ENCODE results near the gene CAMSAP1.
"Not testable (repeated sequence)": the region's sequence is repeated elsewhere in the genome, so short reads cannot be mapped to it uniquely, and the experiment has no call there.

Gene CAMSAP1

DNA sequence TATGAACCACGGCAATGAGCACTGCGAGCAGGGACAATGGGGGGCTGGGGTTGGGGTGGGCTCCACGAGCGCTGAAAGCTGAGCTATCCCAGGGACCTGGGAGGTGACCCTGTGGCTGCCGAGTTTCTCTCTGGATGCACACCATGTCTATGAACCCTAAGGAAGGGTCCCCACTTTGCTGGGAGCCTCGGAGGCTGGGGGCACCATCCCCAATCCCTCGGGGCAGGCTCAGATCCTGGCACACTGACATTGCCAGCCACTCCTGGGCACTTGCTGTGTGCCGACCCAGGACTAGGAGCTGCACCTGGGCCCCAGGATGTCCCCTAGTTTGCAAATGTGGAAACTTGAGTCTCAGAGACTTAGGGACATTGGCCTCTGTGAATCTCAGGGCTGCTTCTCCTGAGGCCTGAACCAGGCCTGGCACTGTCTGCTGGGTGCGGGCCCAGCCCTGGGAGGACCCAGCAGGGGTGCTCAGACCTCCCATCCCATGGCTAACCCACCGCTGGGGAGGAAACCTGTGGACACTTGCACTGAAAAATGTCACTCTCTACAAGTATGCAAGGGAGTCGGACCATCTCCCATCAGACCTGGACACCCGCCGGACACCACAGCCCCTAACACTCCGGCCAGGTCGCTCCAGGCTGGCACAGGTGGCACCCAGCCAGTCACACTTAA lies 13.0 kb upstream of the CAMSAP1 start:
- DNase-seq: no peak

DNA sequence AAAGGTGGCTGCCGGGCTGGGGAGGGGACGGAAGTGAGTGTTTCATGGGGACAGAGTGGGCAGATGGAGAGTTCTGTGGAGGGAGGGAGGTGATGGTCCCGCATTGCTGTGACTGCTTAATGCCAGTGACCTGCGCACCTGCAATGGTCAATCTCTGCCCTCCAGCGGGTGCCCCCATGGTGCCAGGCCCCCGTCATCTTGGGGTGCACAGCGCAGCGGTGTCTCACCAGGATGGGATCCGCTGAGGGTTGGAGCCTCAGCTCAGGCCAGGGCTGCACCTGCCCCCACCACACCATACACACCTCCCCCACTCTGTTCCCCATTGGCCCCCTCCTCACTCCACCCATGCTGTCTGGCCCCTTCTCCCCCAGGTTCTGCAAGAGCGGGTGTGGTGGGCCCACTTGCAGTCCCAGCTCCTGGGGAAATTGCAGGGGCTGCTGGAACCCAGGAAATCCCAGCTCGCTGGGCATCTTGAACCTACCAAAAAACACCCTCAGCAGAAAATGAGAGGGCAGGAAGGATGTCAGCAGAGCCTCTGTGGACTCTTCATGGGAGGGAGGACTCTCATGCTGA lies 12.1 kb upstream of the CAMSAP1 start:
- DNase-seq: no peak

GRCh38 chr9:135916227-135916626 lies 8.9 kb upstream of the CAMSAP1 start:
- DNase-seq: not testable (repeated sequence)

- no peak for DNase-seq
Measured at GRCh38 chr9:135914921-135915320, 7.6 kb upstream of the CAMSAP1 start.

GRCh38 chr9:135911233-135911632 lies 3.9 kb upstream of the CAMSAP1 start:
- DNase-seq: not testable (repeated sequence)

GRCh38 chr9:135910757-135911156 lies 3.4 kb upstream of the CAMSAP1 start:
- no peak for DNase-seq

DNA sequence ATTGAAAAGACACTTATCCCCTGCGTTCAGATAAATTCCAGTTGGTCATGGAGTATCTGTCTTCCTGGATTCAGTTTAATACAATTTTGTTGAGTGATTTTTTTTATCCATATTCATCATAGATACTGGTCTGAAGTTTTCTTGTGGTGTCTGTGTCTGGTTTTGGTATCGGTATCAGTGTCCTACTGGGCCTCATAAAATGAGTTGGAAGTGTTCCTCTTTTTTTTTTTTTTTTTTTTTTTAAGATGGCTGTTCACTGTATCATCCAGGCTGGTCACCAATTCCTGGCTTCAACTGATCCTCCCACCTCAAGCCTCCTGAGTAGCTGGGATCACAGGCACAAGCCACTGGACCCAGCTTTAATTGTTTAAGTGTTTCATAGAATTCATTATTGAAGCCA lies 2.9 kb upstream of the CAMSAP1 start:
- DNase-seq: no peak

GRCh38 chr9:135909371-135909770 lies 2.0 kb upstream of the CAMSAP1 start:
- DNase-seq: no peak

DNA sequence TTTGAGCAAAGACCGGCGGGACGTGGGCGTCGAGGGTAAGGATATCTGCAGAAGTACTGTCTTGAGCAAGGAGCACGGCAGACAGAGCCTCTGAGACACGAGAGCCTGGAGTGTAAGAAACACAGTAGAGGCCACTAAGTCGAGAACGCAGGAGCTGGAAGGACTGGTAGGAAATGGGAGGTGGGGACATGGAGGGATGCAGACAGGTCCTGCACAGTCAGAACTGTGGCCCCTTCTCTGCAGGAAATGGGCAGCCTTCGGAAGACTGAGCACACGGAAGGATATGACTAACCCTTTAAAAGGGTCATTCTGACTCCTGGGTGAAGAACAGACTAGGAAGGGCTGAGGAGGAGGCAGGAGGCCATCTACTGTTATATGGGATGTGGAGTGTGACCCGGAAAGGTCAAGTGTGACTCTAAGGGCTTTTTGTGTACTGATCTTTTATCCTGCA lies 1.4 kb upstream of the CAMSAP1 start:
- no peak for DNase-seq

DNA sequence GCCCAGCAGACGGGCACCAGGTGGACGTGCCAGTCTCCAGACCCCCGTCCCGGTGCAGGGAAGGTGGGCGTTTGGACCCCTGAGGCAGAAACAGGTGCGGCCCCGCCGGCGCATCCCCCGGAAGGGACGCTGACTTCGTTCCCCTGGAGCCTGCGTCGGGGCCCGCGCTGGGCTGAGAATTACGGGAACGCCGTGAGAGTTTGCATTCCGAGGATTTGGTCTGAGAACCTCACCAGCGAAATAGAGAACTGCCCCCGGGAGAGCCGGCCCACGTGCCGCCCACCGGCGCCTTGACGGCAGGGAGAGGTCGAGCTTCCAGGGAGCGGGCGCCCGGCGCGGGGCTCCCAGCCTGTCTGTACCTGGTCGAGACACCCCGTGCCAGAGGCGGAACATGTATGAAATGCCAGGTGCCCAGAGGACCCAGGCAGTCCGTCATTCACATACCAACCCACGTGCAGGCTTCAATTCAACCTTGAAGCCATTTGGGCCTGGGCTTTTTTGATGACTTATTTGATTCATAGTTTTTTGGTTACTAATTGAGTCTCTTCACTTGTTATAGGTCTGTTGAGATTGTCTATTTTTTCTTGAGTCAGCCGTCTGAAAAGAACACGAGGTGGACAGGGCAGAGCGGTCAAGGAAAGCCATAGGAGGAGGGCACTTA lies 877 bp upstream of the CAMSAP1 start:
- no peak for DNase-seq

DNA sequence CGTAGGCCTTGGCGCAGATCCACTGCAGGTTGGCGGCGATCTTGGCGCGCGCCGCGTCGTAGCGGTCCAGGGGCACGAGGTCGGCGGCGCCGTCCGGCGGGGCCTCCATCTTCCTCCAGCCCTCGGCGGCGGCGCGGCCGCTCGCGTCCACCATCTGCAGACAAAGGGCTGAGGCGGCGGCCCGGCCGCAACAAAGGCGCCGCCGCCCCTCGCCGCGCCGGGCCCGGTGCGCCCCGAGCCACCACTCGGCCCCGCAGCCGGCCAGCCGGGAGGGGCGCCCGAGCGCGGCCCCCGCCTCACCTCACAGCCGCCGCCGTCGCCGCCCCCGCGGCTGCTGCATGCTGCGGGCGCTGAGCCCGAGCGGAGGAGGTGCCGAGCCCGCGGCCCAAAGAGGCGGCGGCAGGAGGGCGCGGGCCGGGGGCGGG lies 328 bp downstream of the CAMSAP1 start:
- DNase-seq: no peak

DNA sequence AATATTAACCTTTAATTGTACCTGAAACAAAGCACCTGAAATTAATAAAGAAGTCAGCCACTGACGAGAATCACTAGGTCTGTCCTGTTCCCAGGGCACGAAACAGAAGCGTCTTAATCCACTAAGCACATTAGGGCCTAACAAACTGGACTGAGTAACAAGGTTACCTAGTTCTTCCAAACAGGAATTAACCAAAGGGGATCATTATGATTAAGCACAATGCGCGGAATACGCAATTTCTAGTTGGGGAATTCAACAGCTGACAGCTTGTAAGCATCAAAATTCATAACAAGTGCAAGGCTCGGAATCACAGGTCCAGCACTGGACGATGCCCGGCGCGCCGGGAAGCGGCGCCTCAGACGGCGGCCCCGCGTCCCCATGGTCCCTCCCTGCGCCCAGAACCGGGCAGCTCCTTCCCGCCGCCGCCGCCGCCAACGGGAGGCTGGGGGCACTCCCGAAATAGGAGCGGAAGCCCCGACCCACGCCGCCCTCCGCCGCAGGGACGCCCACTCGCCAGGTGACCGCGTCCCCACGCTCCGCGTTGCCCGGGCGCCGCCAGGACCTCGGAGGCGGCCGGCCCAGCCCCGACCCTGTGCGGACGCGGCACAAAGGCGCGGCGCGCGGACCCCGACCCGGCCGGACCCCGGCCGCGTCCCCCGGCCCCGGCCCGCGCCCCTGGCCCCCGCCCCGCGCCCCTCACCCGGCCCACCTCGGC lies 898 bp downstream of the CAMSAP1 start:
- DNase-seq: peak; percentile 17

GRCh38 chr9:135905380-135906258 lies 1.7 kb downstream of the CAMSAP1 start:
- peak; percentile 25 for DNase-seq

DNA sequence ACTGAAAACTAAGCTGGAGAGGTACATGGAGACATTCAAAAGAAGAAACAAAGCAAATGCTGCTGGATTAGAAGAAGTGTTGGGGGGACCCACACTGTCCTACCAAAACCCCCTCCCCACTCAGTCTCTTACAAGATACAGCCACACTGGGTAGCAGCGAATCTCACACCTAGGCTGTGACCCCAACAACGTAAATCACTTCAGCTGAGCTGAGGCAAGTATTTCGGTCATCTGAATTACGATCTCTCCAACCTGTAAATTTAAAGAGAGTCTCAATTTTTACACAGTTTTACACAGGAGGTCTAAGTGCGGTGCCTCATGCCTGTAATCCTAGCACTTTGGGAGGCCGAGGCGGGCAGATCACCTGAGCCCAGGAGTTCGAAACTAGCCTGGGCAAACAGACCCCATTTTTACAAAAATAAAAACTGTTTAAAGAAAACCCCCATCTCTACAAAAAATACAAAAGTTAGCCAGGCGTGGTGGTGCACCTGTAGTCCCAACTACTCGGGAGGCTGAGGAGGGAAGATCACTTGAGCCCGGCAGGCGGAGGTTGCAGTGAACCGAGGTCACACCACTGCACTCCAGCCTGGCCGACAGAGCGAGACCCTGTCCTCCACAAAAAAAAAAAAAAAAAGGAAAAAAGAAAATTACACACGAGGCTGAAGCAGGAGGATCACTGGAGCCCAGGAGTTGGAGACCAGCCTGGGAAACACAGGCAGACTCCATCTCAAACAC lies 3.4 kb downstream of the CAMSAP1 start:
- DNase-seq: no peak

DNA sequence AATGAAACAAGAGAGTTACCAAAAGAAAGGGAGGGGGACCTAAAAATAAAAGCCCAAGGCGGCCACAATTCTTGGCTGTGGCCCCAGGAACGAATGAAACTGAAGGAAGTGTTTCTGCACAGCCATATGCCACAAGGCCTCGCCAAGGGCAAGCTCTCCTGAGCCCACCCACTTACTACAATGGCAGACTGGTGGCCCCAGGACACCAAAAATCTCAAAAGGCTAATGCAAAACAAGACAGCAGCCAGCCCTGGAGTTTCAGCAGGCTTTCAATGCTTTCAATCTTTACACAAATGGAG lies 4.0 kb downstream of the CAMSAP1 start:
- no peak for DNase-seq

DNA sequence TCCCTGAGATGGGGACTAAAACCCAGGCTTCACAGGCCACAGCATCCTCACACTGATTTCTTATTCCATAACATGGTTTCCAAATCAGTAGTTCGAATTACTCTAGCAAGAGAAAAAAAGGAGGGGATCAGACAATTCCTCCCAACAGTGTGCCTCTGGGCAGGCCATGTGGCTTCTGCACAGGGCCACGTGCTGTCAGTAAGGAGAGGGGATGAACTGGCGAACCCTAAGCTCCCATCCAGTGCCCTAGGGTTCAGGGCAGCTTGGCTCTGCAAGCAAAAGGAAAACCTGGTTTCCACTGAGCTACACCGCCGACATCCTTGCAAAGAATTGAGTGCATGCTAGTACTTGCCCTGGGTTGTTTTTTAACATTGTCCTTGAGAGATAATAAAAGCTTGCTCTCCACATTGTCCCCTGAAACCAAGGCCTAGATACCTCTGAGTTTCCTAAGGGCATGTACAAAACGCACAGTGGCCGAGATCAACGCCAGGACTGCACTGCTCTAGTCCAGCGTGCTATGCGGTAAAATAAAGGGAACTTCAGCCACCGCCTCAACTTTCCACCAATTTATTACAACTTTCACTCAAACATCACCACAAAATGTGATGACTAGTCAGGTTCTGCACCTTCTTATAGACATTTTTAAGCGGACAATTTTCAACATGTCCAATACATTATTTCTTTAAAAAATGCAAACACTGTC lies 4.5 kb downstream of the CAMSAP1 start:
- no peak for DNase-seq

- no peak for DNase-seq
Measured at GRCh38 chr9:135901826-135902225, 5.5 kb downstream of the CAMSAP1 start.

GRCh38 chr9:135901031-135901758 lies 6.2 kb downstream of the CAMSAP1 start:
- no peak for DNase-seq

DNA sequence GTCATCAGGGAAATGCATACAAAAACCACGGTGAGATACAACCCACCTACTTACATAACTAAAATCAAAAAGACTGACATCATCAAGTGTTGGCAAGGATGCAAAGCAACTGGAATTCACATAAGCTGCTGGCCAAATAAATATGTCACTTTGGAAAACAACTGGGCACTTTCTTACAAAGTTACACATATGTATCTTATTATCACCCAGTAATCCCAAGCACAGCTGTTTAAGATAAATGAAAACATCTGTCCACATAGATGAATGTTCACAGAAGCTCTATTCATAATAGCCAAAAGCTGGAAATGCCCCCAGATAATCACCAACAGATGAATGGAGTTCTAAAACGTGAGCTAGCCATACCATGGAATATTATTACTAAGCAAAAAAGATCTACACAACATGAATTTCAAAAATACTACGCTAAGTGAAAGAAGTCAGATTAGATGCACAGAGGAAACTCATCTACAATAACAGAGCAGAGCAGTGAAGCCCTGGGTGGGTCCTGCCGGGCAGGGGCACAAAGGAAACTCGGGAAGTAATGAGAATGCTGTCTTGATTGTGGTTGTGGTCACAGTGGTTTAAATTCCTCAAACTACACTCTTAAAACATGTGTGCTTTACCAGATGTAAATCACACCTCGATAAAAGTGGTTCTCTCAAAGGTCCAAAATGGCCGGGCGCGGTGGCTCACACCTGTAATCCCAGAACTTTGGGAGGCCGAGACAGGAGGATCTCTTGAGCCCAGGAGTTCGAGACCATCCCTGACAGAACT lies 8.5 kb downstream of the CAMSAP1 start:
- DNase-seq: no peak

DNA sequence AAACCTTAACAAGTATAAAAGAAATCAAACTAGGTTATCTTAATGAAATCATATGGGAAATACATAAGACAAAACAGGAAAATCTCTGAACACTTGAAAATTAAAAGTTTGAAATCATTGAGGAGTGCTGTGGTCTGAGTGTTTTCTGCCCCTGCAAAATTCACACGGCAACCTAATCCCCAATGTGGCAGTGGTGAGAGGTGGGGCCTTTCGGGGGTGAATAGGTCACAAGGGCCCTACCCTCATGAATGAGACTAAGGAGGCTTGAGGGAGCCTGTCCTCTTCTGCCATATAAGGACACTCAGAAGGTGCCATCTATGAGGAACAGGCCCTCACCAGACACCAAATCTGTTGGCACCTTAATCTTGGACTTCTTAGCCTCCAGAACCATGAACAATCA lies 10.7 kb downstream of the CAMSAP1 start:
- no peak for DNase-seq

Data from T-helper 9 cell (primary cell).